ENCODE results near the gene LTC4S. TPM values are rescaled to one million over a fixed set of nuclear protein-coding genes. Genes with fewer than 3 reads are reported as not detected.

LTC4S gene
- total and polyA plus RNA-seq, 9 of the 15 experiments (the other 6 are each of a cell fraction or from before 2014, with no cell fraction given) = 0.17 to 0.77 (median 0.75) TPM; not detected in 6

- TF ChIP-seq PBX2 (CRISPR knock-in tag; IDR thresholded peaks at IDR 0.05; ENCODE audit: low read depth) (no peak), PBX2 (tag; conservative IDR thresholded peaks at IDR 0.05; ENCODE audit: low read depth) (no peak), MCM7 (IDR thresholded peaks at IDR 0.05) (no peak), THRA (IDR thresholded peaks at IDR 0.05) (no peak), HOXB6 (CRISPR knock-in tag; IDR thresholded peaks at IDR 0.05; ENCODE audit: borderline replicate concordance) (no peak), CAMTA2 (CRISPR knock-in tag; conservative IDR thresholded peaks at IDR 0.05) (no peak), MAFF (IDR thresholded peaks at IDR 0.05; ENCODE audit: low read length) (peak; percentile 80), ARID2 (IDR thresholded peaks at IDR 0.05) (no peak), NCOA4 (IDR thresholded peaks at IDR 0.05; ENCODE audit: partially characterized antibody) (no peak), POLR2AphosphoS2 (IDR thresholded peaks at IDR 0.05; ENCODE audit: low read length) (peak; percentile 97), FOXO4 (CRISPR knock-in tag; IDR thresholded peaks at IDR 0.05) (no peak), PURB (CRISPR knock-in tag; IDR thresholded peaks at IDR 0.05; ENCODE audit: low read depth) (no peak), ZBTB33 (CRISPR knock-in tag; IDR thresholded peaks at IDR 0.05) (no peak), TCF15 (CRISPR knock-in tag; IDR thresholded peaks at IDR 0.05) (peak; percentile 64; the same call in 1 of the 2 replicates), IRF2 (CRISPR knock-in tag; IDR thresholded peaks at IDR 0.05) (no peak; the same call in 1 of the 2 replicates)
Measured at GRCh38 chr5:179820483-179821297, 26.9 kb downstream of the LTC4S start, which contains the start of gene SQSTM1 (continued).

Data from K562 (cell line).